OCI-LY7 (cell line): Measurements from ENCODE around the gene HRH1.

ENCODE experiments used
- CTCF ChIP-seq: fragments of 200-600 bp; sonication (generic); conservative IDR thresholded peaks from 2 replicates; pipeline ENCODE4 v1.5.1; 2014; ENCODE audit warnings: mild to moderate bottlenecking, antibody characterized with exemption, low read length, moderate library complexity, mixed read lengths
- EZH2phosphoT487 ChIP-seq: fragments of 200-600 bp; sonication (generic); IDR thresholded peaks from 2 replicates; pipeline ENCODE4 v1.6.1; 2018; ENCODE audit warnings: low read depth, borderline replicate concordance, mild to moderate bottlenecking, mixed run types, antibody characterized with exemption, low read length, moderate library complexity, mixed read lengths

- TF ChIP-seq CTCF (no peak), EZH2phosphoT487 (no peak)
Observed at GRCh38 chr3:11168881-11169805, 14.8 kb downstream of the HRH1 start.
